Heart right ventricle (tissue), 16 donors: Measurements from ENCODE around the gene HIVEP2. TPM values are rescaled to one million over a fixed set of nuclear protein-coding genes. Genes with fewer than 3 reads are reported as not detected.

Experiments used
- ATAC-seq, 8 donors: fragments of 200-7000 bp; cut with Tn5 transposase; one replicate each; pipeline ENCODE4 v1.9.1; 2020; ENCODE audit warnings: mild to moderate bottlenecking in 8 of 8, moderate library complexity in 8 of 8, moderate number of reproducible peaks in 1 of 8
- DNase-seq, 2 donors: peaks; one replicate each; pipeline ENCODE4 v3.0.0-alpha.2; 2020
- H3K27ac ChIP-seq, 10 donors: fragments of 200-600 bp; sonication (generic) in 2 of 10; one replicate each; pipeline versions ENCODE4 v1.5.0 to v1.8.0; 2020 to 2022; ENCODE audit warnings: mild to moderate bottlenecking in 3 of 10
- H3K27me3 ChIP-seq, 7 donors: fragments of 200-600 bp; one replicate each; pipeline ENCODE4 v1.8.0; 2021 to 2022; ENCODE audit warnings: mild to moderate bottlenecking in 2 of 7
- H3K36me3 ChIP-seq, 9 donors: fragments of 200-600 bp; sonication (generic) in 1 of 9; one replicate each; pipeline versions ENCODE4 v1.5.0 to v1.8.0; 2020 to 2022; ENCODE audit warnings: mild to moderate bottlenecking in 2 of 9
- H3K4me1 ChIP-seq, 9 donors: fragments of 200-600 bp; sonication (generic) in 1 of 9; one replicate each; pipeline versions ENCODE4 v1.5.0 to v1.8.0; 2020 to 2022; ENCODE audit warnings: mild to moderate bottlenecking in 4 of 9
- H3K4me3 ChIP-seq, 10 donors: fragments of 200-600 bp; sonication (generic) in 2 of 10; one replicate each; pipeline versions ENCODE4 v1.5.0 to v1.8.0; 2020 to 2022; ENCODE audit warnings: mild to moderate bottlenecking in 7 of 10, moderate library complexity in 2 of 10
- H3K9me3 ChIP-seq, 11 donors: fragments of 200-600 bp in 10 of 11; sonication (generic) in 2 of 11; one replicate each; pipeline versions ENCODE4 v1.5.0 to v1.8.0; 2013 to 2022; ENCODE audit warnings: mild to moderate bottlenecking in 2 of 11, control low read depth in 1 of 11, moderate library complexity in 1 of 11
- WGBS, 2 donors: extraction: QIAGEN DNeasy Blood & Tissue Kit; methylation state at CpG; one replicate each; pipeline ENCODE4 v1.1.7; 2013; ENCODE audit warnings: inconsistent platforms in 1 of 2; 5-methylcytosine and 5-hydroxymethylcytosine counted together
- intact Hi-C, 10 donors: fragments of 100-400 bp; cut with DNase I; formaldehyde crosslinking; loops; one replicate each; pipeline versions ENCODE4 v1.11.1 to v1.14.2; 2022
- long read RNA-seq, 3 donors: library from polyadenylated mRNA; unstranded; transcript quantifications; one replicate each; pipeline ENCODE4 v2.0.0, GENCODE V29; 2020 to 2021
- polyA plus RNA-seq, 2 donors: library from polyadenylated mRNA; stranded (reverse); fragments of 200-250 nt; gene quantifications; one replicate each; pipeline ENCODE4 v1.2.3, GENCODE V29; 2013
- total RNA-seq, 10 donors: library from RNA; stranded (reverse); fragmentation: NEBNext Ultra II Directional in 3 of 10; extraction: Animal tissue kit (Norgen Biotek cat#: 25700) in 3 of 10; gene quantifications; one replicate each; pipeline versions ENCODE4 v1.2.1 to v1.2.4, GENCODE V29; 2021 to 2023
- TF ChIP-seq, protein P1 (sequence below), 9 donors: fragments of 200-600 bp; sonication (generic) in 2 of 9; IDR thresholded peaks; one replicate each; pipeline versions ENCODE4 v1.5.0 to v1.8.0; 2021 to 2022; ENCODE audit warnings: antibody characterized with exemption in 9 of 9, mild to moderate bottlenecking in 5 of 9, moderate library complexity in 1 of 9
- donor health status: Arrhythmogenic right ventricular cardiomyopathy.
- donor health status: ischemic (EF 13 %, LVEDD 7.1; RV severe dilation, severe dysfunction).
- donor health status: healthy with polysubstance abuse.
- donor health status: DM: no; HTN: yes; CAD: no.
- donor health status: DM: no; HTN: no; CAD: no.
- donor health status: ischemic (EF 25% LVEDD 6.9; RV normal size, moderate dysfunction).
- donor health status: ischemic (EF 25% LVEDD 5.7; RV mildly dilated, moderate dysfunction).
- donor health status: healthy.
- donor health status: DM: yes; HTN: yes; CAD: no.
- donor health status: Ischemic cardiomyopathy.
- donor health status: ischemic (EF 35%, LVEDD 5.7; RV mildly dilated, moderate dysfunction).
- donor health status: nonischemic (EF 11% LVEDD 7.7; RV severe dilation, severe dysfunction).
- donor health status: DM: yes; HTN: yes; CAD: no.
- donor health status: PGD.
- donor health status: ischemic (EF 29% LVEDD 5.4; RV normal size, mild dysfunction).
- donor health status: nonischemic (EF 23%, LVEDD 6.1; RV moderate dilation, normal function).

Gene HIVEP2, protein sequence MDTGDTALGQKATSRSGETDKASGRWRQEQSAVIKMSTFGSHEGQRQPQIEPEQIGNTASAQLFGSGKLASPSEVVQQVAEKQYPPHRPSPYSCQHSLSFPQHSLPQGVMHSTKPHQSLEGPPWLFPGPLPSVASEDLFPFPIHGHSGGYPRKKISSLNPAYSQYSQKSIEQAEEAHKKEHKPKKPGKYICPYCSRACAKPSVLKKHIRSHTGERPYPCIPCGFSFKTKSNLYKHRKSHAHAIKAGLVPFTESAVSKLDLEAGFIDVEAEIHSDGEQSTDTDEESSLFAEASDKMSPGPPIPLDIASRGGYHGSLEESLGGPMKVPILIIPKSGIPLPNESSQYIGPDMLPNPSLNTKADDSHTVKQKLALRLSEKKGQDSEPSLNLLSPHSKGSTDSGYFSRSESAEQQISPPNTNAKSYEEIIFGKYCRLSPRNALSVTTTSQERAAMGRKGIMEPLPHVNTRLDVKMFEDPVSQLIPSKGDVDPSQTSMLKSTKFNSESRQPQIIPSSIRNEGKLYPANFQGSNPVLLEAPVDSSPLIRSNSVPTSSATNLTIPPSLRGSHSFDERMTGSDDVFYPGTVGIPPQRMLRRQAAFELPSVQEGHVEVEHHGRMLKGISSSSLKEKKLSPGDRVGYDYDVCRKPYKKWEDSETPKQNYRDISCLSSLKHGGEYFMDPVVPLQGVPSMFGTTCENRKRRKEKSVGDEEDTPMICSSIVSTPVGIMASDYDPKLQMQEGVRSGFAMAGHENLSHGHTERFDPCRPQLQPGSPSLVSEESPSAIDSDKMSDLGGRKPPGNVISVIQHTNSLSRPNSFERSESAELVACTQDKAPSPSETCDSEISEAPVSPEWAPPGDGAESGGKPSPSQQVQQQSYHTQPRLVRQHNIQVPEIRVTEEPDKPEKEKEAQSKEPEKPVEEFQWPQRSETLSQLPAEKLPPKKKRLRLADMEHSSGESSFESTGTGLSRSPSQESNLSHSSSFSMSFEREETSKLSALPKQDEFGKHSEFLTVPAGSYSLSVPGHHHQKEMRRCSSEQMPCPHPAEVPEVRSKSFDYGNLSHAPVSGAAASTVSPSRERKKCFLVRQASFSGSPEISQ (N-terminal part only)
- 10 to 100 TPM; 10.3 to 31.6 (median 21.7) TPM for total RNA-seq
- 1 to 10 TPM; 2.1 to 2.9 TPM for polyA plus RNA-seq
- long read RNA-seq, donor 1, partial matches to known transcripts = 5 of 7 reads
- long read RNA-seq, donor 1, other reads (novel, unspliced or antisense) = 2 of 7 reads
- long read RNA-seq, donor 2, partial matches to known transcripts = 4 of 7 reads
- long read RNA-seq, donor 2, other reads (novel, unspliced or antisense) = 3 of 7 reads
- long read RNA-seq, donor 3, partial matches to known transcripts = 27 of 35 reads
- long read RNA-seq, donor 3, other reads (novel, unspliced or antisense) = 8 of 35 reads

DNA sequence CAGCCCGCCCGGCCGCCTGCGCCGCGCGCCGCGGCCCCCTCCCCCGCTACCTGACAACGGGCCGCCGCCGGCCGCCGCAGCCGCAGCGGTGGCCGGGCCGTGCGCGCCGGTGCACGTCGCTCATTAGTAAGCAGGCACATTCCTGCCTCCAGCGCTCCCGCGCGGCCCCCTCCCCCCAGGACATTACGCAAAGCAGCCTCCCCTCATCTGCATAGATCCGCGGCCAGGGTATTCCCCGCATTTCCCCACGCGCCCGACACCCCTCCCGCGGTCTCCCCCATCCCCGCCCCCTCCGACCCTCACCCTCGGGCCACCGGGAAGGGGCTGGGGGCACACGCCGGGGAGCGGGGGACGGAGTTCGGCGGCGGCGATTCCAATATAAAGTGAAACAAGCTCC is at the start of gene HIVEP2:
HIVEP2 (minus strand) TSS at position 128 of the 397 bp plus-strand sequence. CDS start 170,438 bp downstream, outside the sequence.
- peak within 1 kb of the TSS; percentile 90 to 100 (median 99) for H3K27ac ChIP-seq
- no peaks in the 10 kb centered on the region for H3K36me3 ChIP-seq
- H3K9me3 ChIP-seq = no peaks in the 10 kb centered on the region
- intact Hi-C loops = loop anchor here in 9 of 10 donors (2.0 to 10.0 kb wide), 15 partner anchors 18 to 480 kb away; partner anchors contain the start of gene AIG1 (in 2 of the 9)
- H3K27me3 ChIP-seq = no peaks in the 10 kb centered on the region
- DNase-seq (peak; percentile 85 to 91), ATAC-seq (peak; percentile 26 to 55 (median 50))
- H3K4me3 ChIP-seq = peak within 1 kb of the TSS; percentile 59 to 94 (median 90)
- H3K4me1 ChIP-seq = peaks cover 0 to 49% (median 29%) of the 10 kb centered on the region in 9 donors
- TF ChIP-seq, protein P1, sequence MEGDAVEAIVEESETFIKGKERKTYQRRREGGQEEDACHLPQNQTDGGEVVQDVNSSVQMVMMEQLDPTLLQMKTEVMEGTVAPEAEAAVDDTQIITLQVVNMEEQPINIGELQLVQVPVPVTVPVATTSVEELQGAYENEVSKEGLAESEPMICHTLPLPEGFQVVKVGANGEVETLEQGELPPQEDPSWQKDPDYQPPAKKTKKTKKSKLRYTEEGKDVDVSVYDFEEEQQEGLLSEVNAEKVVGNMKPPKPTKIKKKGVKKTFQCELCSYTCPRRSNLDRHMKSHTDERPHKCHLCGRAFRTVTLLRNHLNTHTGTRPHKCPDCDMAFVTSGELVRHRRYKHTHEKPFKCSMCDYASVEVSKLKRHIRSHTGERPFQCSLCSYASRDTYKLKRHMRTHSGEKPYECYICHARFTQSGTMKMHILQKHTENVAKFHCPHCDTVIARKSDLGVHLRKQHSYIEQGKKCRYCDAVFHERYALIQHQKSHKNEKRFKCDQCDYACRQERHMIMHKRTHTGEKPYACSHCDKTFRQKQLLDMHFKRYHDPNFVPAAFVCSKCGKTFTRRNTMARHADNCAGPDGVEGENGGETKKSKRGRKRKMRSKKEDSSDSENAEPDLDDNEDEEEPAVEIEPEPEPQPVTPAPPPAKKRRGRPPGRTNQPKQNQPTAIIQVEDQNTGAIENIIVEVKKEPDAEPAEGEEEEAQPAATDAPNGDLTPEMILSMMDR (IDR thresholded peaks at IDR 0.05) = no peak
- 1% methylated on average over 49 to 50 of the region's 50 CpGs for WGBS, 2 donors

DNA sequence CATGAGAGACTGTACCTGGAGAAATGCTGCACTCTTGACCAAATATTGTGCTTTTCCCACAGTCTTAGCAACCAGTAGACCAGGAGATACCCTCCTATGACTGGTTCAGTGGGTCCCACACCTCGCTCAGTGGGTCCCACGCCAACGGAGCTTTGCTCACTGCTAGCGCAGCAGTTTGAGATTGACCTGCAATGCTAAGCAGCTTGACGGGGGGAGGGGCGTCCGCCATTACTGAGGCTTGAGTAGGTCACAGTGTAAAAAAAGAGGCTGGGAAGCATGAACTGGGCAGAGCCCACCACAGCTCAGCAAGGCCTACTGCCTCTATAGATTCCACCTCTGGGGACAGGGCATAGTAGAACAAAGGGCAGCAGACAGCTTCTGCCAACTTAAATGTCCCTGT is 49.0 kb upstream of the HIVEP2 start:
- H3K27ac ChIP-seq = no peak overlapping the region
- intact Hi-C loops = no loop called here
- H3K4me3 ChIP-seq = no peak overlapping the region
- peaks cover 0 to 8% (median 0%) of the 10 kb centered on the region in 11 donors for H3K9me3 ChIP-seq
- ATAC-seq (no peak), DNase-seq (no peak)
- TF ChIP-seq, protein P1 (IDR thresholded peaks at IDR 0.05) = no peak
- no peaks in the 10 kb centered on the region for H3K4me1 ChIP-seq
- H3K36me3 ChIP-seq = no peaks in the 10 kb centered on the region
- H3K27me3 ChIP-seq = no peaks in the 10 kb centered on the region
- 95 to 99% methylated on average over 7 of the region's 7 CpGs for WGBS, 2 donors

DNA sequence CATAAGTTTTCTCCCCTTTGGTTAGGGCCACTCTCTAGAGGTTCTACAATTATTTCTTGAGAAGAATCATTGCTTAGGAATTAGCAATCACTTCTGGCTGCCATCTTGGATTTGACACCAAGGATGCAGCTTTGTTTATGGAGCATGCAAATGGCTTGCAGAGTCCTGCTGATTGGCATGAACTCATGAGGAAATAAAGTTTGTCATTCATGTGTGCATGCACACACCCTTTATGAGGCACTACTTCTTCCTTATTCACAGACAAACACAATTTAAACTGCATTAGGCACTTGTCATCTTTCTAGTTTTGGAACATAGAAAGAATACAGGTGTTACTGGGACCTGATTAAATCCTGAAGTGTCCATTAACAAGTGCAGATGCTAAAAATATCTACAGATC is 42.5 kb upstream of the HIVEP2 start:
- H3K9me3 ChIP-seq = peaks cover 0 to 3% (median 0%) of the 10 kb centered on the region in 11 donors
- ATAC-seq (no peak), DNase-seq (no peak)
- no peak overlapping the region for H3K4me3 ChIP-seq
- intact Hi-C loops = no loop called here
- H3K4me1 ChIP-seq = no peaks in the 10 kb centered on the region
- no peak overlapping the region for H3K27ac ChIP-seq
- TF ChIP-seq, protein P1 (IDR thresholded peaks at IDR 0.05) = no peak
- H3K36me3 ChIP-seq = no peaks in the 10 kb centered on the region
- no peaks in the 10 kb centered on the region for H3K27me3 ChIP-seq
